ENCODE measurements around the gene ASPSCR1. TPM values are rescaled to one million over a fixed set of nuclear protein-coding genes. Genes with fewer than 3 reads are reported as not detected.
A peak's percentile ranks its signal among the peaks of the same experiment; 100 is the strongest.

Gene ASPSCR1
- total and polyA plus RNA-seq, 2 of the 13 experiments (the other 11 are each of a cell fraction or from before 2014, with no cell fraction given): 274 to 314 TPM

- TF ChIP-seq, protein P1, sequence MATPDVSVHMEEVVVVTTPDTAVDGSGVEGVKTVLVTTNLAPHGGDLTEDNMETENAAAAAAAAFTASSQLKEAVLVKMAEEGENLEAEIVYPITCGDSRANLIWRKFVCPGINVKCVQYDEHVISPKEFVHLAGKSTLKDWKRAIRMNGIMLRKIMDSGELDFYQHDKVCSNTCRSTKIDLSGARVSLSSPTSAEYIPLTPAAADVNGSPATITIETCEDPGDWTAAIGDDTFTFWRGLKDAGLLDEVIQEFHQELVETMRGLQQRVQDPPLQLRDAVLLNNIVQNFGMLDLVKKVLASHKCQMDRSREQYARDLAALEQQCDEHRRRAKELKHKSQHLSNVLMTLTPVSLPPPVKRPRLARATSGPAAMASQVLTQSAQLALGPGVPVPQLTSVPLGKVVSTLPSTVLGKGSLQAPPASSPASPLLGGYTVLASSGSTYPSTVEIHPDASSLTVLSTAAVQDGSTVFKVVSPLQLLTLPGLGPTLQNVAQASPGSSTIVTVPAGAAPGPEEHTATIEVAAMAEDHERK (CRISPR knock-in tag; IDR thresholded peaks at IDR 0.05; ENCODE audit: low read depth): 0 out of 2 replicates have a peak, but pooled peaks have one; percentile 43
- TF ChIP-seq ZNF652 (CRISPR knock-in tag; IDR thresholded peaks at IDR 0.05; ENCODE audit: borderline replicate concordance, low read depth) (peak; percentile 71; the same call in 1 of the 2 replicates), KDM4B (CRISPR knock-in tag; IDR thresholded peaks at IDR 0.05) (peak; percentile 82; the same call in 1 of the 2 replicates), ZNF629 (CRISPR knock-in tag; conservative IDR thresholded peaks at IDR 0.05) (0 out of 2 replicates have a peak, but pooled peaks have one; percentile 50), TCF7 (IDR thresholded peaks at IDR 0.05; ENCODE audit: low read depth) (peak; percentile 99), ZNF24 (IDR thresholded peaks at IDR 0.05) (no peak), PAX8 (CRISPR knock-in tag; IDR thresholded peaks at IDR 0.05; ENCODE audit: borderline replicate concordance) (0 out of 2 replicates have a peak, but pooled peaks have one; percentile 91), HOXA7 (CRISPR knock-in tag; IDR thresholded peaks at IDR 0.05) (no peak), ZNF709 (CRISPR knock-in tag; IDR thresholded peaks at IDR 0.05) (peak; percentile 87), SAFB2 (CRISPR knock-in tag; IDR thresholded peaks at IDR 0.05; ENCODE audit: borderline replicate concordance, low read depth) (peak; percentile 89; the same call in 1 of the 2 replicates), ZNF362 (CRISPR knock-in tag; IDR thresholded peaks at IDR 0.05; ENCODE audit: borderline replicate concordance) (peak; percentile 75; the same call in 1 of the 2 replicates), MEIS2 (CRISPR knock-in tag; IDR thresholded peaks at IDR 0.05) (peak; percentile 91), BCLAF1 (IDR thresholded peaks at IDR 0.05) (no peak), USF2 (IDR thresholded peaks at IDR 0.05; ENCODE audit: low read depth, low read length) (peak; percentile 93), USF2 (CRISPR knock-in tag; IDR thresholded peaks at IDR 0.05; ENCODE audit: borderline replicate concordance) (peak; percentile 95; the same call in 1 of the 2 replicates), SETDB1 (CRISPR knock-in tag; IDR thresholded peaks at IDR 0.05; ENCODE audit: borderline replicate concordance) (no peak)
- TF ChIP-seq, protein P2, sequence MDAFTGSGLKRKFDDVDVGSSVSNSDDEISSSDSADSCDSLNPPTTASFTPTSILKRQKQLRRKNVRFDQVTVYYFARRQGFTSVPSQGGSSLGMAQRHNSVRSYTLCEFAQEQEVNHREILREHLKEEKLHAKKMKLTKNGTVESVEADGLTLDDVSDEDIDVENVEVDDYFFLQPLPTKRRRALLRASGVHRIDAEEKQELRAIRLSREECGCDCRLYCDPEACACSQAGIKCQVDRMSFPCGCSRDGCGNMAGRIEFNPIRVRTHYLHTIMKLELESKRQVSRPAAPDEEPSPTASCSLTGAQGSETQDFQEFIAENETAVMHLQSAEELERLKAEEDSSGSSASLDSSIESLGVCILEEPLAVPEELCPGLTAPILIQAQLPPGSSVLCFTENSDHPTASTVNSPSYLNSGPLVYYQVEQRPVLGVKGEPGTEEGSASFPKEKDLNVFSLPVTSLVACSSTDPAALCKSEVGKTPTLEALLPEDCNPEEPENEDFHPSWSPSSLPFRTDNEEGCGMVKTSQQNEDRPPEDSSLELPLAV (CRISPR knock-in tag; conservative IDR thresholded peaks at IDR 0.05; ENCODE audit: low read depth): no peak
Observed at GRCh38 chr17:81967533-81968395, 9.7 kb upstream of the ASPSCR1 start (continued).
